HepG2 (cell line): ENCODE results near the gene ANKRD65. TPM values are rescaled to one million over a fixed set of nuclear protein-coding genes. Genes with fewer than 3 reads are reported as not detected.

Experiments used
- ATAC-seq: fragments of 200-7000 bp; cut with Tn5 transposase; 3 replicates; pipeline ENCODE4 v1.9.1; 2020; ENCODE audit warnings: mild to moderate bottlenecking, moderate library complexity
- BruUV-seq: library from RNA; stranded (reverse); fragments of 400-500 nt; replicated peaks from 2 replicates; lab custom pipeline; 2021; lab: Mats Ljungman, UMichigan
- CTCF ChIA-PET: fragments of 300-600 bp; formaldehyde crosslinking; extraction: SDS; loops from one replicate; lab custom pipeline; 2021; ENCODE audit warnings: low total read pairs, inconsistent platforms, low intra/inter-chr PET ratio; lab: Yijun Ruan, JAX
- POLR2A ChIA-PET: fragments of 350-600 bp; sonication (Branson Sonifier 250); formaldehyde crosslinking; loops from one replicate; lab custom pipeline; 2020; ENCODE audit warnings: antibody characterized with exemption, inconsistent platforms; lab: Yijun Ruan, JAX
- DNase-seq: peaks from one replicate; pipeline ENCODE4 v3.0.0-alpha.2; 2015; ENCODE audit warnings: low spot score
- FAIRE-seq: peaks from 3 replicates; lab custom pipeline; 2011; peaks lifted over from hg19 to GRCh38; lab: Jason Lieb, UNC
- H2AFZ ChIP-seq: one replicate; pipeline ENCODE4 v1.6.1; 2011; ENCODE audit warnings: low read length, inconsistent platforms
- H3K27ac ChIP-seq: fragments of 300-600 bp; 3 replicates; pipeline ENCODE4 v1.8.0; 2011; ENCODE audit warnings: mixed run types, mild to moderate bottlenecking, mixed read lengths, low read length, inconsistent platforms; ENCODE audit not compliant: insufficient read depth; ENCODE audit errors: extremely low read length
- H3K27me3 ChIP-seq, 2 experiments: fragments of 200-600 bp in 1 of 2; 2 replicates in 1 of 2; 3 replicates in 1 of 2; pipeline versions ENCODE4 v1.6.0 to v1.8.0; 2011; ENCODE audit warnings: low read length in 2 of 2, mild to moderate bottlenecking in 2 of 2, moderate library complexity in 2 of 2, inconsistent platforms in 1 of 2; ENCODE audit not compliant: insufficient read depth in 2 of 2, control insufficient read depth in 1 of 2
- H3K36me3 ChIP-seq, 2 experiments: fragments of 200-600 bp in 1 of 2; replicated peaks in 1 of 2; 2 replicates in 1 of 2; 3 replicates in 1 of 2; pipeline versions ENCODE4 v1.5.1 to v1.8.0; 2011; ENCODE audit warnings: low read length in 2 of 2, inconsistent platforms in 1 of 2; ENCODE audit not compliant: insufficient read depth in 2 of 2, control insufficient read depth in 1 of 2
- H3K4me1 ChIP-seq: 2 replicates; pipeline ENCODE4 v1.5.1; 2012; ENCODE audit warnings: low read length, inconsistent platforms; ENCODE audit not compliant: insufficient read depth
- H3K4me2 ChIP-seq: 2 replicates; pipeline ENCODE4 v1.6.0; 2011; ENCODE audit warnings: low read depth, low read length, inconsistent platforms
- H3K4me3 ChIP-seq, 3 experiments: fragments of 200-600 bp in 1 of 3; sonication (generic), shearing (Covaris generic) in 1 of 3; replicated peaks in 1 of 3; 2 replicates each; pipeline ENCODE4 v1.5.1; 2011 to 2016; ENCODE audit warnings: low read length in 3 of 3, inconsistent platforms in 2 of 3, low read depth in 2 of 3, mild to moderate bottlenecking in 2 of 3, control low read depth in 1 of 3, mixed read lengths in 1 of 3; ENCODE audit not compliant: insufficient read depth in 1 of 3
- H3K79me2 ChIP-seq: one replicate; pipeline ENCODE4 v1.6.1; 2011; ENCODE audit warnings: low read length, inconsistent platforms; ENCODE audit not compliant: insufficient read depth
- H3K9ac ChIP-seq: 2 replicates; pipeline ENCODE4 v1.6.0; 2011; ENCODE audit warnings: mild to moderate bottlenecking, low read depth, low read length, inconsistent platforms; ENCODE audit not compliant: insufficient read depth
- H3K9me3 ChIP-seq: 2 replicates; pipeline ENCODE4 v1.5.1; 2012; ENCODE audit warnings: mild to moderate bottlenecking, low read length
- H4K20me1 ChIP-seq: 2 replicates; pipeline ENCODE4 v1.6.0; 2011; ENCODE audit warnings: inconsistent platforms, mild to moderate bottlenecking, low read length, moderate library complexity; ENCODE audit not compliant: insufficient read depth
- CCAR2 ChIP-seq: fragments of 200-400 bp; formaldehyde crosslinking; optimal IDR thresholded peaks from 2 replicates; pipeline ENCODE3; 2018; ENCODE audit warnings: low read depth, mild to moderate bottlenecking, low read length, moderate library complexity
- KDM4B ChIP-seq: sonication (generic); formaldehyde crosslinking; IDR thresholded peaks from 2 replicates; pipeline ENCODE4 v1.4.0; 2020; ENCODE audit warnings: missing genetic modification reagents
- RBM22 ChIP-seq: fragments of 200-400 bp; formaldehyde crosslinking; optimal IDR thresholded peaks from 2 replicates; pipeline ENCODE3; 2017; ENCODE audit warnings: mild to moderate bottlenecking, low read length, moderate library complexity
- ZNF609 ChIP-seq: sonication (generic); formaldehyde crosslinking; IDR thresholded peaks from 2 replicates; pipeline ENCODE4 v1.4.0; 2020; ENCODE audit warnings: mild to moderate bottlenecking, missing genetic modification reagents, borderline replicate concordance
- WGBS: methylation state at CpG from one replicate; pipeline ENCODE4 v1.1.6; 2017; ENCODE audit warnings: low lambda C conversion rate; 5-methylcytosine and 5-hydroxymethylcytosine counted together
- in situ Hi-C: cut with HindIII; loops from 2 replicates; pipeline ENCODE4 v1.10.0; 2017; ENCODE audit warnings: low pct_unique_long_range_greater_than_20kb; ENCODE audit not compliant: extremely low pct_ligation_motif_present
- intact Hi-C: fragments of 100-400 bp; cut with micrococcal nuclease; formaldehyde crosslinking; loops from one replicate; pipeline ENCODE4 v1.10.0; 2022; ENCODE audit not compliant: unreplicated experiment
- polyA plus RNA-seq, 8 experiments: library from polyadenylated mRNA; depleted of rRNA in 3 of 8; stranded (reverse) in 7 of 8; unstranded in 1 of 8; fragments of >200 nt; fragmentation: Illumina TruSeq in 4 of 8; extraction: Trizol in 4 of 8; gene quantifications; 2 replicates each; pipeline versions ENCODE4 v1.2.1 to v1.2.3, GENCODE V29; 2011 to 2016; ENCODE audit warnings: low read depth in 4 of 8, missing spikeins in 1 of 8, mixed read lengths in 1 of 8; ENCODE audit not compliant: insufficient read depth in 1 of 8
- total RNA-seq, 5 experiments: library from RNA; depleted of rRNA; stranded (reverse); fragments of >200 nt; fragmentation: Illumina TruSeq; extraction: Trizol; gene quantifications; 2 replicates each; pipeline ENCODE4 v1.2.3, GENCODE V29; 2016; ENCODE audit warnings: low read depth in 1 of 5

The ANKRD65 gene
- total and polyA plus RNA-seq, 2 of the 13 experiments (the other 11 are each of a cell fraction or from before 2014, with no cell fraction given): 12.1 to 30.1 TPM

- no peaks in the 10 kb centered on the region for H3K27me3 ChIP-seq
- peaks cover 26% of the 10 kb centered on the region for H3K4me1 ChIP-seq
- no peak for FAIRE-seq
- no peak overlapping the region for H3K27ac ChIP-seq
- no peaks in the 10 kb centered on the region for H3K9me3 ChIP-seq
- H4K20me1 ChIP-seq: no peaks in the 10 kb centered on the region
- no peak overlapping the region for H3K4me3 ChIP-seq
- intact Hi-C loops: no loop called here
- WGBS: 95% methylated on average over 8 of the region's 8 CpGs
- no peak overlapping the region for H3K9ac ChIP-seq
- BruUV-seq: no TSS peak
- DNase-seq: no peak
- ChIA-PET CTCF (no interaction called here), POLR2A (interaction anchor here (0.6 to 6.1 kb wide), 3 partner anchors 11 to 45 kb away, joined by 3 to 43 read pairs (median 5); partner anchors contain the start of genes AURKAIP1 and CCNL2)
- peaks cover 23 to 52% of the 10 kb centered on the region in 2 experiments for H3K36me3 ChIP-seq
- TF ChIP-seq KDM4B (CRISPR knock-in tag) (no peak), RBM22 (peak; percentile 54), ZNF609 (CRISPR knock-in tag) (no peak), CCAR2 (no peak)
- no peak overlapping the region for H2AFZ ChIP-seq
- no peak for ATAC-seq
- H3K79me2 ChIP-seq: no peaks in the 10 kb centered on the region
- no peak overlapping the region for H3K4me2 ChIP-seq
- in situ Hi-C loops: no loop called here
Observed at GRCh38 chr1:1385931-1386330, 35.1 kb downstream of the ANKRD65 start.
